ENCODE measurements around the gene SEMA3E.

DNA sequence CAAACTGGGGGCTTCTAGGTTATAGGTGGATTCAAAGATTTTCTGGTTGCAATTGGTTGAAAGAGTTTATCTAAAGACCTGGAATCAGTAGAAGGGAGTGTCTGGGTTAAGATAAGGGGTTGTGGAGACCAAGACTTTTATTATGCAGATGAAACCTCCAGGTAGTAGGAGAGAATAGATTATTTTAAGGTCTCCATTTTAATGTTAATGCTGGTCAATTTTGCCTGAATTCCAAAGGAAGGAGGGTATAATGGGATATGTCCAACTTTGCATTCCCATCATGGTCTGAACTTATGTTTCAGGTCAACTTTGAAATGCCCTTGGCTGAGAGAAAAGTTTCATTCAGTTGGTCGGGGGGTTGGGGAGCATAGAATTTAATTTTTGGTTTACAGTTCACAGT lies 44.3 kb upstream of the SEMA3E start:
- TF ChIP-seq, protein P1, sequence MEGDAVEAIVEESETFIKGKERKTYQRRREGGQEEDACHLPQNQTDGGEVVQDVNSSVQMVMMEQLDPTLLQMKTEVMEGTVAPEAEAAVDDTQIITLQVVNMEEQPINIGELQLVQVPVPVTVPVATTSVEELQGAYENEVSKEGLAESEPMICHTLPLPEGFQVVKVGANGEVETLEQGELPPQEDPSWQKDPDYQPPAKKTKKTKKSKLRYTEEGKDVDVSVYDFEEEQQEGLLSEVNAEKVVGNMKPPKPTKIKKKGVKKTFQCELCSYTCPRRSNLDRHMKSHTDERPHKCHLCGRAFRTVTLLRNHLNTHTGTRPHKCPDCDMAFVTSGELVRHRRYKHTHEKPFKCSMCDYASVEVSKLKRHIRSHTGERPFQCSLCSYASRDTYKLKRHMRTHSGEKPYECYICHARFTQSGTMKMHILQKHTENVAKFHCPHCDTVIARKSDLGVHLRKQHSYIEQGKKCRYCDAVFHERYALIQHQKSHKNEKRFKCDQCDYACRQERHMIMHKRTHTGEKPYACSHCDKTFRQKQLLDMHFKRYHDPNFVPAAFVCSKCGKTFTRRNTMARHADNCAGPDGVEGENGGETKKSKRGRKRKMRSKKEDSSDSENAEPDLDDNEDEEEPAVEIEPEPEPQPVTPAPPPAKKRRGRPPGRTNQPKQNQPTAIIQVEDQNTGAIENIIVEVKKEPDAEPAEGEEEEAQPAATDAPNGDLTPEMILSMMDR (IDR thresholded peaks at IDR 0.05; ENCODE audit: poor library complexity): no peak
- TF ChIP-seq EZH2 (IDR thresholded peaks at IDR 0.05; ENCODE audit: borderline replicate concordance): no peak
- no peak for TF ChIP-seq EZH2phosphoT487 (IDR thresholded peaks at IDR 0.05; ENCODE audit: low read depth, severe bottlenecking, unreplicated experiment)
